ENCODE results near the gene RAET1L. TPM values are rescaled to one million over a fixed set of nuclear protein-coding genes. Genes with fewer than 3 reads are reported as not detected.

RAET1L gene
- total and polyA plus RNA-seq, 2 of the 4 experiments (the other 2 are of a cell fraction): not detected

- ATAC-seq (ENCODE audit: low read depth) (no peak), DNase-seq (no peak)
- dilution Hi-C loops (cut with HindIII; ENCODE audit: low sequenced_read_pairs, unreplicated experiment) (no loop called here), intact Hi-C loops (cut with micrococcal nuclease) (no loop called here), in situ Hi-C loops (cut with MboI; ENCODE audit: low sequenced_read_pairs) (no loop called here)
- Histone ChIP-seq H3K9ac (ENCODE audit: low read depth, low read length) (no peak overlapping the region), H2BK120ac (ENCODE audit: low read depth, low read length) (no peak overlapping the region), H2BK20ac (ENCODE audit: low read depth, low read length) (no peak overlapping the region), H3K27me3 (ENCODE audit: control insufficient read depth, insufficient read depth, low read length) (peaks cover 62% of the 10 kb centered on the region), H3K36me3 (ENCODE audit: control insufficient read depth, insufficient read depth, low read length) (no peaks in the 10 kb centered on the region), H3K23ac (ENCODE audit: low read depth, low read length) (no peak overlapping the region), H3K56ac (ENCODE audit: extremely low read depth, insufficient read depth, low read length) (no peak overlapping the region), H3K4me3 (ENCODE audit: insufficient read depth, low read depth, low read length) (no peak overlapping the region), H4K91ac (ENCODE audit: insufficient read depth, low read depth, low read length) (no peak overlapping the region), H2AFZ (replicated peaks; ENCODE audit: low read length, poor library complexity) (no peak overlapping the region), H4K5ac (ENCODE audit: low read depth, low read length) (no peak overlapping the region), H3K4me1 (ENCODE audit: control insufficient read depth, insufficient read depth, low read length) (peaks cover 3% of the 10 kb centered on the region; the same call in 1 of the 2 replicates), H3K14ac (replicated peaks; ENCODE audit: low read depth, low read length) (no peak overlapping the region), H3K27ac (ENCODE audit: insufficient read depth, low read length) (no peak overlapping the region), H3K4ac (ENCODE audit: low read depth, low read length) (no peak overlapping the region), H2BK15ac (ENCODE audit: low read depth, low read length) (no peak overlapping the region), H3K9me3 (ENCODE audit: control insufficient read depth, insufficient read depth, low read length) (no peaks in the 10 kb centered on the region), H4K8ac (ENCODE audit: low read depth in 2 of 2, low read length in 2 of 2) (no peak overlapping the region), H2BK5ac (ENCODE audit: low read depth, low read length, poor library complexity, severe bottlenecking) (no peak overlapping the region), H3K79me1 (ENCODE audit: low read depth in 1 of 2, low read length in 2 of 2) (no peaks in the 10 kb centered on the region), H2AK9ac (replicated peaks; ENCODE audit: low read depth, low read length, poor library complexity) (no peak overlapping the region), H3K4me2 (ENCODE audit: low read depth, low read length) (no peak overlapping the region), H3K9me1 (ENCODE audit: insufficient read depth, low read length) (no peaks in the 10 kb centered on the region), H4K20me1 (ENCODE audit: insufficient read depth, low read length) (no peaks in the 10 kb centered on the region), H2AK5ac (ENCODE audit: low read depth, low read length) (no peak overlapping the region), H3K18ac (ENCODE audit: low read depth, low read length) (no peak overlapping the region)
- no TSS peak for BruUV-seq (replicated peaks)
- 50% methylated on average over 2 of the region's 11 CpGs; no CpG with 5 or more reads in 1 of the 2 experiments for WGBS, 2 experiments (ENCODE audit: extremely low coverage in 2 of 2, insufficient read length in 1 of 2)
- ChIA-PET POLR2A (ENCODE audit: unreplicated experiment) (no interaction called here), CTCF (no interaction called here)
- no peak for TF ChIP-seq MAZ (IDR thresholded peaks at IDR 0.05; ENCODE audit: borderline replicate concordance, low read depth, low read length)
- no peak for TF ChIP-seq RAD21 (IDR thresholded peaks at IDR 0.05; ENCODE audit: low read length)
- no peak for TF ChIP-seq MXI1 (IDR thresholded peaks at IDR 0.05; ENCODE audit: borderline replicate concordance, low read depth, low read length)
- TF ChIP-seq SMC3 (IDR thresholded peaks at IDR 0.05; ENCODE audit: low read depth, low read length): no peak
- TF ChIP-seq FOS (IDR thresholded peaks at IDR 0.05; ENCODE audit: low read depth, low read length): no peak
- no peak for TF ChIP-seq RCOR1 (IDR thresholded peaks at IDR 0.05; ENCODE audit: insufficient replicate concordance, low read length)
- TF ChIP-seq BHLHE40 (IDR thresholded peaks at IDR 0.05; ENCODE audit: low read depth, low read length): no peak
- TF ChIP-seq POLR2A (IDR thresholded peaks at IDR 0.05; ENCODE audit: low read depth, low read length): no peak
- no peak for TF ChIP-seq CEBPB (IDR thresholded peaks at IDR 0.05; ENCODE audit: low read depth, low read length)
- no peak for TF ChIP-seq CTCF (conservative IDR thresholded peaks at IDR 0.05; ENCODE audit: low read depth, low read length)
These were observed 631 bp downstream of the RAET1L start for GRCh38 chr6:150024646-150025155.

All from IMR-90 (cell line).